KBM-7 (cell line): ENCODE data around the gene SLU7.

Experiments used
- DNase-seq: peaks from one replicate; pipeline ENCODE4 v3.0.0-alpha.2; 2015
- in situ Hi-C: fragments of 300-500 bp; cut with MboI; formaldehyde crosslinking; loops from 2 replicates; pipeline ENCODE4 v1.14.3; 2020; ENCODE audit warnings: low sequenced_read_pairs, low pct_unique_long_range_greater_than_20kb, mixed read lengths

The SLU7 gene

GRCh38 chr5:160427607-160428006 lies 8.7 kb upstream of the SLU7 start:
- in situ Hi-C loops: no loop called here

DNA sequence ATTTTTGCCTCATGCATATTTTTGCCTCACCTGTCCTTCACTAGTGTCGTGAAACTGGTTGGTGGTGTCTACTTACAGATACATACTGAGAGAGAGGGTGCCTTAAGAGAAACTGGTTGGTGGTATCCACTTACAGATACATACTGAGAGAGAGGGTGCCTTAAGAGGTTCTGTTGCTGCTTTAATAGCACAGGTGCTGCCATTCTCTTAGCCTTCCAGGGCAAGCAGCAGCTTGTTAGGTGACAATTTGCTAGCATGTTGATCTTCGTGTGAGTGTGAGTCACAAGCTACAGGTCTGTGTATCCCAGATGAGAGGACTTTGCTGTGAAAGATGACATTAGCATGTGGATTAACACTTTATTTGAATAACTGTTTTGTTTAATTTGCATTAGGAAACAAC lies 4.2 kb upstream of the SLU7 start:
- no peak for DNase-seq
- in situ Hi-C loops: no loop called here

More at GRCh38 chr5:160427607-160428006, 8.7 kb upstream of the SLU7 start:
- no peak for DNase-seq

DNA sequence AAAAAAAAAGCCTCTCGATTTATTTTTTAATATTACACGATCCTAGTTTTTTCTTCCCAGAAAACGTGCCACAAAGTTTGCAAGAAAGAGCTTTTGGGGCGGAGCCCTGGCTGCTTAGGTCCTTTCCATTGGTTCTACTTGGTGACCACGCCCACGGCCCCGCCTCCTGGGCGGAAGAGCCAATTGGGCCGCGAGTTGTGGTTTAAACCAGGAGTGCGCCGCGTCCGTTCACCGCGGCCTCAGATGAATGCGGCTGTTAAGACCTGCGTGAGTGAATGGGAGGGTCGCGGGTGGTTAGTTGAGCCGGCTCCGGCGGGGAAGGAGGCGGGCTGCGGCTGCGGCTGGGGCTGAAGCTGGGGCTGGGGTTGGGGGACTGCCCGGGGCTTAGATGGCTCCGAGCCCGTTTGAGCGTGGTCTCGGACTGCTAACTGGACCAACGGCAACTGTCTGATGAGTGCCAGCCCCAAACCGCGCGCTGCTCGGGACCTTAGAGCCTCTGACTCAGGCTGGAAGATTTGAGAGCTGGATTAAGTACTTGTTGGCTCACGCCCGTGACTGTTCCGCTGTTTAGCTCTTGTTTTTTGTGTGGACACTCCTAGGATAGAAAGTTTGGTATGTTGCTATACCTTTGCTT lies 2.9 kb upstream of the SLU7 start, which contains the start of gene PTTG1:
Gene PTTG1 (plus strand): TSS at position 231 of the 634 bp plus-strand sequence. CDS start 458 bp downstream, outside the sequence.
- in situ Hi-C loops: no loop called here
- peak; percentile 96 for DNase-seq

- no peak for DNase-seq
- in situ Hi-C loops: no loop called here
Observed at GRCh38 chr5:160420331-160420610, 1.4 kb upstream of the SLU7 start.

GRCh38 chr5:160419458-160420330 lies 813 bp upstream of the SLU7 start:
- DNase-seq: no peak
- in situ Hi-C loops: no loop called here

DNA sequence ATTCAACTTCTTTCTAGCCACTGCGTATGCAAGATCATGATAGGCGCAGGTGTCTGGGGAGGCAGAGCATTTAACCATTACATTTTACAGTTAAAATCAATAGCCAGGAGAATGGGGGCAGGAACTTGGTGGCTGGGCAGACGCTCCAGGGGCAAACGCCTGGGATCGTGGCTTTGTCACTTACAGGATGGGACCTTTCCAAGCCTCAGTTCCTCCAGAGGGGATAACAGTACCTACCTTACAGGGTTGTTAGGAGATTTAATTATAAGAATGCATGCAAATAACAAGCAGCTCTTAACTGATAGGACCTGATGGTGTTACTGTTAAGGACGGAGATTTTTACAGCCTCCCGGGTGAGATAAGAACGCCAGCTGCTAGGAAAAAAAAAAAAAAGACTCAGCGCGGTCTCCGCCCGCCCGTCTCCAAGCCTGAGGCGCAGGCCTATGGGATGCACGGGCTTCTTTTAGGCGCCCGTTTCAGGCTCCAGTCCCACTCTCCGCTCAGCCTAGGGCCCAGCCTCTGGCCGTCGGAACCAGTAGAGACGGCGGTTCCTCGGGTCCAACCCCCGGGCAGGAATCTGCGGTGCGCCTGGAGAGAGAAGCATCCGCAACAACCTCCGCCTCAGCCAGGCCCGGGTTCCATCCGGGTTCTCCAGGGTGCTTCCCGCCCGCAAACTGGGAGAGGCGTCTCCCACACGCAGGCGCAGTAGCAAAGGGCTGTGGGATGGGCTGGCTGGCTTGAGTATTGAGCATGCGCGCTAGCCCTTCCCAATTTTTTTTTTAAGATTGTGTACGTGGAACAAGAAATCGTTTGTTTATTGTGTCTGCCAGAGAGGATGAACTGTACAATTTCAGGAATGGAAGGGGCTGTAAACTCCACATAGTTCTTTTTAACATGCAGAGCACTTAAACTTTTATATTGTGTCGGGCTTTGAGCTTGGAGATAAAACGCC lies 19.2 kb downstream of the SLU7 start, which contains the start of gene FAM200C:
Gene FAM200C (minus strand): TSS at position 653 of the 952 bp plus-strand sequence. CDS start 4,564 bp downstream, outside the sequence.
- DNase-seq: peak; percentile 90
- in situ Hi-C loops: loop anchor here (25.0 kb wide), 1 partner anchor 962 kb away; no protein-coding TSS in a partner anchor

DNA sequence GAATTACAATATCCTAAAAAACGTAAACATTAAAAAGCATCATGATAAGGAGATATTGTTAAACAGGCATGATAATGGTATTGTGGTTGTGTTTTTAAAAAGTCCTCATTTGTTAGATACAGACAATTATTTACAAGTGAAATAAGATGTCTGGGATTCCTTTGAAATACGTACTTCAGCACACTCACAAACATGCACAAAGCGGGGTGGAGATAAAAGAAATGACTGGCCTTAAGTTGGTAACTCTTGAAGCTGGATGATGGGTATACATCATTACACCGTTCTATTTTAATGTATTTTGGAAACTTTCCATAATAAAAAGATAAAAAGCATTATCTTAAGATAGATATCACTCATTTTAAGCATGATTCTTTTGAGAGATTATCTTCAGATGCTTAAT lies 20.1 kb downstream of the SLU7 start:
- DNase-seq: no peak

DNA sequence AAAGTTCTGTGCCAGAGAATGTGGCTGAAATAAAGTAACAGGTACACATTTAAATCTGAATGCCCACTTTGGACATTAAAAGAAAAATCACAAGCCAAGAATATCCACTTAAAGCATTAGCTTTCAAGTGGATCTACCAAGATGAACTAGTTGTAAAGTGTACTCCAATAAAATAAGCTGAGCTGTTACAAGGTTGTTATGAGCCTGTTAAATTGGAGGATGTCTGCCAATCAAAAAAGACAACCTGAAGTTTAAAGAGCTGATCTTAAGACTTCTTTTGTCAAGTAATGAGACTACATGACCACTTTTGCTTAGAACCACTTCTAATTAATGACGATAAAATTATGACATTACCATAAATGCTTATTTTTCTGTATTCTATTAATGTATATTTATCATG lies 21.4 kb downstream of the SLU7 start:
- DNase-seq: no peak
- in situ Hi-C loops: loop anchor here (25.0 kb wide), 1 partner anchor 960 kb away; no protein-coding TSS in a partner anchor

More for the DNA sequence above, 20.1 kb downstream of the SLU7 start:
- in situ Hi-C loops: loop anchor here (25.0 kb wide), 1 partner anchor 962 kb away; no protein-coding TSS in a partner anchor

DNA sequence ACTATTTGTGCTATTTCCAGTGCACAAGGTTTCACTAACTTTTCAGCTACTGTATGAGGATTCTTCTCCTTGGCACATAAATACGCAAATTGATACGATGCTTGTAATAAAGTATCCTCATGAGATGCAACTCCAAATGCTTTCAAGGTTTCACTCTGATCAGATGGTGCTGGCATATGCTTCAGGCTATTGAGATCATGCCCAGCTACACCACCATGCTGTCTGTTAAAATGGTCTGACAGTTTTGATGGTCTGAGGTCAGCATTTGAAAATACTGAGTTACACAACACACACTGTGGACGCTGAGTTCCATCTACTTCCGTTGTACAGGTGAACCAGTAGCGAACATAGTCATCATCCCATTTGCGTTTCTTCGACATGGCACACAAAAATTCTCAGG lies 23.8 kb downstream of the SLU7 start:
- in situ Hi-C loops: loop anchor here (25.0 kb wide), 1 partner anchor 958 kb away; no protein-coding TSS in a partner anchor
- no peak for DNase-seq

DNA sequence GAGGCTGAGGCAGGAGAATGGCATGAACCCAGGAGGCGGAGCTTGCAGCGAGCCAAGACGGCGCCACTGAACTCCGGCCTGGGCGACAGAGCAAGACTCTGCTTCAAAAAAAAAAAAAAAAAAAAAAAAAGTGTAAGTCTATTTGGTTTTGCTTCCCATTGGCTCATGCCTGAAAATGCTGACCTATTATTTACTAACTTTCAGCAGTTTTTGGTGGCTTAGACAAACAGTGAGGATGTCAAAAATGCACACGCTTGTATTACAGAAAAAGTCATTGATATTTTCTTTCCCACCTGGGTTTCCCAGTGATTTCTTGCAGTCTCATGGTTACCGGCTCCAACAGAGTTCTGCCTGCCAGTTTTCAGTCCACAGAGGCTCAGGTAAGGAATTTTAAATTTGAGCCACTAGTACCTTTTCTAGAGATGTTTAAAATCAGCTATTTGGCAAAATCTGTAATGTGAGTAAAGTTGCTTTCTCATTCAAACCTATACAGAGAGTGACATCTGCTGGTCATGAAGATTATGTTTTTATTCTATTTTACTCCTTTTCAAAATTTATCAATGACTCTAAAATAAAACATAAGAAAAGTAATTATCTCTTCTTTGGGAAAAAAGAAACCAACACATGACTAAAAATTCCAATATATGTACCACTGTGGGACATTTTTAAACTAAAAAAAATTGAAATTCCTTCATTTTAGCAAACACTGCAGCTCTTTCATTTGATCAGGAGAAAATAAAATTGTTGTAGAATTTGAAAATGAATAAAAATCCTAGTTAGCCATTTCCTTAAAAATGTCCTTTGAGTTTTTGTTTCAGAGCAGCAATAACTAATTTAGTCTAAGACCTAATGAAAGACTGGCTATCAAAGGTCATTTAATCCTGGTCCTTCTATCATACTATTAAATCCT lies 27.8 kb downstream of the SLU7 start:
- DNase-seq: peak; percentile 52

GRCh38 chr5:160387445-160387844 lies 31.4 kb downstream of the SLU7 start:
- DNase-seq: no peak
- in situ Hi-C loops: loop anchor here (25.0 kb wide), 1 partner anchor 950 kb away; no protein-coding TSS in a partner anchor

More for the DNA sequence above, 27.8 kb downstream of the SLU7 start:
- in situ Hi-C loops: loop anchor here (25.0 kb wide), 1 partner anchor 954 kb away; no protein-coding TSS in a partner anchor

GRCh38 chr5:160385496-160385895 lies 33.4 kb downstream of the SLU7 start:
- no peak for DNase-seq
- in situ Hi-C loops: loop anchor here (25.0 kb wide), 1 partner anchor 948 kb away; no protein-coding TSS in a partner anchor

- no peak for DNase-seq
- in situ Hi-C loops: loop anchor here (25.0 kb wide), 1 partner anchor 947 kb away; no protein-coding TSS in a partner anchor
Observed at GRCh38 chr5:160384681-160385080, 34.2 kb downstream of the SLU7 start.

- DNase-seq: no peak
- in situ Hi-C loops: loop anchor here (25.0 kb wide), 1 partner anchor 945 kb away; no protein-coding TSS in a partner anchor
Observed at GRCh38 chr5:160382346-160382745, 36.5 kb downstream of the SLU7 start.

- no peak for DNase-seq
- in situ Hi-C loops: loop anchor here (25.0 kb wide), 1 partner anchor 943 kb away; no protein-coding TSS in a partner anchor
Observed at GRCh38 chr5:160380041-160380440, 38.8 kb downstream of the SLU7 start.

GRCh38 chr5:160379511-160379910 lies 39.4 kb downstream of the SLU7 start:
- in situ Hi-C loops: loop anchor here (25.0 kb wide), 1 partner anchor 942 kb away; no protein-coding TSS in a partner anchor
- DNase-seq: no peak

- no peak for DNase-seq
Observed at GRCh38 chr5:160378330-160378729, 40.6 kb downstream of the SLU7 start.

More at GRCh38 chr5:160378330-160378729, 40.6 kb downstream of the SLU7 start:
- in situ Hi-C loops: loop anchor here (25.0 kb wide), 1 partner anchor 941 kb away; no protein-coding TSS in a partner anchor
